Measurements from ENCODE around the gene LAMTOR2.

DNA sequence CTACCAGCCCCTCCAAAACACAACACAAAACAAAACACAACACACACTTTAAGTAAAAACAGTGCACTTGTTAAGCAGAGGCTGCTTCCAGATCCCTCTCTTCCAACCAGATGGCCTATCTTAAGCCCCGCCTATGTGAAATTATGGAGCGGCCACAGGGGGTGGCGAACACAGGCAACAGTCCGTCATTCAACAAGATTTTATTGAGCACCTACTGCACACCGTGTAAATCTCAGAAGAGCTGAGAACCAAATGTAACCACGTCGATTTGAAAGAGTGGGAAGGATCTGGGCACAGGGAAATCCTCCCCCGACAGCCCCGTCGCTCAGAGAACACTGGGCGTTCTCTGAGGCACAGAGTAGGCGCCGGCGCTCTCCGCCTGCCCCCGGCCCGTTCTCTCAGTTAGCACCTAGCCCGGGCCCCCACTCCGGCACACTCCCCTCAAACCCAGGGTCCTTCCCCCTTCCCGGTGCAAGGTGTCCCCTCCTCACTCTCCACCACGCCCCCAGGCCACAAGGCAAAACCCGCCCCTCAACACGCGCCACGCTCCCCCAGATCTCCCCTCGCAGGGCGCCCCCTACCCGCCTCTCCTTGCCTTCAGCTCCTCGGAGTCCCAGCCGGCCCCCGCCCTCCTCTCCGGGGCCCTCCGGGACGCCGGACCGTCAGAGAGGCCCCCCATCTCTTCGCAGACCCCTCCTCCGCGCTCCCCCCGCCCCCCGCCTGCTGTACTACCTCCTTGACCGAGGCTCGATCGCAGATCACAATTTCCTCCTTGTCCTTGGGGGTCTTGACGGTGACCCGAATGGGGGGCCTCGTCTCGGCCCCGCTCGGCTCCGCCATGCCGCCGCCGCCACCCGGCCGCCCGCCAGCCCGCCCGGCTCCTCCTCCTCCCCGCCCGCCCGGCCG, 1.5 kb upstream of the LAMTOR2 start:
- peak in 1 of 2 donors; percentile 28 for TF ChIP-seq POLR2A (IDR thresholded peaks at IDR 0.05)
- TF ChIP-seq, protein P1, sequence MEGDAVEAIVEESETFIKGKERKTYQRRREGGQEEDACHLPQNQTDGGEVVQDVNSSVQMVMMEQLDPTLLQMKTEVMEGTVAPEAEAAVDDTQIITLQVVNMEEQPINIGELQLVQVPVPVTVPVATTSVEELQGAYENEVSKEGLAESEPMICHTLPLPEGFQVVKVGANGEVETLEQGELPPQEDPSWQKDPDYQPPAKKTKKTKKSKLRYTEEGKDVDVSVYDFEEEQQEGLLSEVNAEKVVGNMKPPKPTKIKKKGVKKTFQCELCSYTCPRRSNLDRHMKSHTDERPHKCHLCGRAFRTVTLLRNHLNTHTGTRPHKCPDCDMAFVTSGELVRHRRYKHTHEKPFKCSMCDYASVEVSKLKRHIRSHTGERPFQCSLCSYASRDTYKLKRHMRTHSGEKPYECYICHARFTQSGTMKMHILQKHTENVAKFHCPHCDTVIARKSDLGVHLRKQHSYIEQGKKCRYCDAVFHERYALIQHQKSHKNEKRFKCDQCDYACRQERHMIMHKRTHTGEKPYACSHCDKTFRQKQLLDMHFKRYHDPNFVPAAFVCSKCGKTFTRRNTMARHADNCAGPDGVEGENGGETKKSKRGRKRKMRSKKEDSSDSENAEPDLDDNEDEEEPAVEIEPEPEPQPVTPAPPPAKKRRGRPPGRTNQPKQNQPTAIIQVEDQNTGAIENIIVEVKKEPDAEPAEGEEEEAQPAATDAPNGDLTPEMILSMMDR (IDR thresholded peaks at IDR 0.05) = no peak

All from thyroid gland (tissue), 4 donors.